Measurements from ENCODE around the gene THAP7. TPM values are rescaled to one million over a fixed set of nuclear protein-coding genes. Genes with fewer than 3 reads are reported as not detected.

THAP7 gene
- total and polyA plus RNA-seq, 8 donors: 14.7 to 26.3 (median 20.0) TPM

GRCh38 chr22:20982563-20982882 is 19.4 kb downstream of the THAP7 start:
- intact Hi-C loops (cut with DNase I): no loop called here
- Histone ChIP-seq H3K4me3 (peak overlapping the region; percentile 74 to 84), H3K27me3 (no peaks in the 10 kb centered on the region), H3K27ac (peak overlapping the region; percentile 92 to 93), H3K36me3 (peaks cover 0 to 20% of the 10 kb centered on the region in 2 donors), H3K4me1 (peaks cover 8 to 39% of the 10 kb centered on the region in 2 donors), H3K9me3 (peaks cover 0 to 7% of the 10 kb centered on the region in 2 donors)
- ATAC-seq (peak; percentile 5), DNase-seq (no peak)
- TF ChIP-seq, protein P1, sequence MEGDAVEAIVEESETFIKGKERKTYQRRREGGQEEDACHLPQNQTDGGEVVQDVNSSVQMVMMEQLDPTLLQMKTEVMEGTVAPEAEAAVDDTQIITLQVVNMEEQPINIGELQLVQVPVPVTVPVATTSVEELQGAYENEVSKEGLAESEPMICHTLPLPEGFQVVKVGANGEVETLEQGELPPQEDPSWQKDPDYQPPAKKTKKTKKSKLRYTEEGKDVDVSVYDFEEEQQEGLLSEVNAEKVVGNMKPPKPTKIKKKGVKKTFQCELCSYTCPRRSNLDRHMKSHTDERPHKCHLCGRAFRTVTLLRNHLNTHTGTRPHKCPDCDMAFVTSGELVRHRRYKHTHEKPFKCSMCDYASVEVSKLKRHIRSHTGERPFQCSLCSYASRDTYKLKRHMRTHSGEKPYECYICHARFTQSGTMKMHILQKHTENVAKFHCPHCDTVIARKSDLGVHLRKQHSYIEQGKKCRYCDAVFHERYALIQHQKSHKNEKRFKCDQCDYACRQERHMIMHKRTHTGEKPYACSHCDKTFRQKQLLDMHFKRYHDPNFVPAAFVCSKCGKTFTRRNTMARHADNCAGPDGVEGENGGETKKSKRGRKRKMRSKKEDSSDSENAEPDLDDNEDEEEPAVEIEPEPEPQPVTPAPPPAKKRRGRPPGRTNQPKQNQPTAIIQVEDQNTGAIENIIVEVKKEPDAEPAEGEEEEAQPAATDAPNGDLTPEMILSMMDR (IDR thresholded peaks at IDR 0.05): no peak

DNA sequence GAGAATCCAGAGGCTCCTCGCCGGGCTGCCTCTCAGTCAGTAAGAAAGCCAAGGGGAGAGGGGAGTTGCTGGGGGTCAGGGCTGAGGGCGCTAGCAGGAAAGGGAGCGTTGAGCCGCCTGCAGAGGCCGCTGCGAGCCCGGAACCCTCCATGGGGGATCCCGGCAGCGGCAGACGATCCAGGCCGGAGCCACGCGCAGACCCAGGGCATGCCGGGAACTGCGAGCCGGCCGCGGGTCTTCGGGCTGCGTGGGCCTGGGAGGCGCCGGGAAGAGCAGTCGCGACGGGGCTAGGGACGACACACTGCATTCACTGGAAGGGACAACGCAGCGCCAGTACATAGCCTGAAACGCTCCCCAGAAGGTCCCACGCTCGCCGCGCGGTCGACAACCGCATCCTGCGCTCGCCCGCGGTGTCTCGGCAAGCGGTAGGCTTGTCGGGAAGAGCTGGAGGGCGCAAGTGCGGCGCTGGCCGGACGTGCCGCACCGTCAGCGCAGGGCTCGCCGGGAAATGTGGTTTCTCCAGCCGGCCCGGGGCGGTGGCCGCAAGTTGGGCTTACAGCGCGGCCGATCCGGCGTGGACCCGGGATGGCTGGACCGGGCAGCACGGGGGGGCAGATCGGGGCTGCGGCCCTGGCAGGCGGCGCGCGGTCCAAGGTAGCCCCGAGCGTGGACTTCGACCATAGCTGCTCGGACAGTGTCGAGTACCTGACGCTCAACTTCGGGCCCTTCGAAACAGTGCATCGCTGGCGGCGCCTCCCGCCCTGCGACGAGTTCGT is 19.9 kb downstream of the THAP7 start, which contains the start of gene LZTR1:
TSS of gene LZTR1 (plus strand) at position 511 of the 776 bp plus-strand sequence. CDS start at position 586, 75 bp downstream.
- peak within 1 kb of the TSS; percentile 74 to 84 for H3K4me3 ChIP-seq
- peaks cover 0 to 7% of the 10 kb centered on the region in 2 donors for H3K9me3 ChIP-seq
- intact Hi-C loops (cut with DNase I): no loop called here
- peak; percentile 93 for ATAC-seq
- peaks cover 8 to 39% of the 10 kb centered on the region in 2 donors for H3K4me1 ChIP-seq
- TF ChIP-seq, protein P1 (IDR thresholded peaks at IDR 0.05): peak; percentile 34 to 39
- peak within 1 kb of the TSS; percentile 92 to 93 for H3K27ac ChIP-seq
- no peaks in the 10 kb centered on the region for H3K27me3 ChIP-seq
- peaks cover 0 to 15% of the 10 kb centered on the region in 2 donors for H3K36me3 ChIP-seq
- peak; percentile 85 to 97 (median 90) for DNase-seq

DNA sequence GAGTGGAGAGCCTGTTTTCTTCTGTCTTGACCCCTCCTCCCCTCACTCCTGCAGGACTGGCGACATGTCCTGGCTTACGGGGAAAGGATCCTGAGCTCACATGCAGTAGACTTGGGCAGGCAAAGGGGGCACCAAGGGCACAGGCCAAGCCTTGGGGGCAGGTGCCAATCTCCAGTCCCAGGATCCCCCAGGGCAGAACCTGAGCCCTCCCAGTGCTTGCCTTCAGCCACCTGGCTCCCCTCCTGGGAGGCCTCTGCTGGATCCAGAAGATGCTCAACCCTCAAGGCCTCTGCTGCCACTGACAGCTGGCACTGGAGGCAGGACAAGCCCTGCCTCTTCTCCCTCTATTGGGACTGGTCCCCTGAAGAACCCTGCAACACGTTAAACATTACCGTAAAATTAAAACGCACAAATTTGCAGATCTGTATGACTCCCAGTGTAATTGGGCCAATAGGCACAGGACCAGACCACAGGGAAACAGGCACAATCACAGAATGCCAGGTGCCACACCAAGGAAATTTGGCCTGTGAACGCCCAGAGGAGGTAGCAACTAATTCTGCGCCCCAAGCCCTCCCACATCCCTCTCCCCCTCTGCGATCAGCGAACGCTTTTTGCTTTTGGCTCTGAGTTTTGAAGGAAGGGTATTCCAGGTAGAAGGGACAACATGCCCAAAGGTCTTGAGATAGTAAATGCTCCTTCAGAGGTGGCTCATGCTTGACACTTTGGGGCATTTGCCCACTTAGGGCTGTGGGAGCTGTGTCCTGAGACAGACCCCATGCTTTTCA is 20.8 kb downstream of the THAP7 start:
- H3K27me3 ChIP-seq: no peaks in the 10 kb centered on the region
- H3K4me3 ChIP-seq: peak overlapping the region; percentile 74 to 84
- TF ChIP-seq, protein P1 (IDR thresholded peaks at IDR 0.05): no peak
- ATAC-seq (no peak), DNase-seq (no peak)
- intact Hi-C loops (cut with DNase I): no loop called here
- H3K27ac ChIP-seq: peak overlapping the region; percentile 92 to 93
- H3K4me1 ChIP-seq: peaks cover 8 to 39% of the 10 kb centered on the region in 2 donors
- peaks cover 0 to 11% of the 10 kb centered on the region in 2 donors for H3K36me3 ChIP-seq
- peaks cover 0 to 7% of the 10 kb centered on the region in 2 donors for H3K9me3 ChIP-seq

DNA sequence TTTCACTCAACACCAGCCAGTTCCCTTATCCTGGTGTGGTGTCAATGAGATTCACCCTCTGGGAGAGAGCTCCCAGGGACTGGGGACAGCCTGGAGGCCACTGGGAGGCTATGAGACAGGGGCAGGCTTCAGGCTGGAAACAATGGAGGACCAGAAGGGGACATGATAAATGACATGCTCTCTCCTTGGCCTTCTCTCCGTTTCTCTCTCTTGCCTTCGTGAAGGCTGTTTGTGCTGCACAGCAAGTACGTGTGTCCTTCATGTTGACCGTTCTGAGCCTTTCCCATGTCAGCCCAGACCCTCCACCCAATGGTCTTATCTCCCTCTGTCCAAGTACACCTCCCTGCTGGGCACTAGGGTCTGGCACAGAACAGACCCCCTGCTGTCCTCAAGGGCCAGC is 21.4 kb downstream of the THAP7 start:
- no peak overlapping the region for H3K4me3 ChIP-seq
- no peak overlapping the region for H3K27ac ChIP-seq
- intact Hi-C loops (cut with DNase I): no loop called here
- peaks cover 0 to 7% of the 10 kb centered on the region in 2 donors for H3K9me3 ChIP-seq
- TF ChIP-seq, protein P1 (IDR thresholded peaks at IDR 0.05): no peak
- ATAC-seq (no peak), DNase-seq (no peak)
- no peaks in the 10 kb centered on the region for H3K27me3 ChIP-seq
- peaks cover 0 to 6% of the 10 kb centered on the region in 2 donors for H3K36me3 ChIP-seq
- peaks cover 8 to 39% of the 10 kb centered on the region in 2 donors for H3K4me1 ChIP-seq
